HG03342 (cell line): ENCODE results near the gene HPS4.
A peak's percentile ranks its signal among the peaks of the same experiment; 100 is the strongest.
"Not testable (repeated sequence)": the region's sequence is repeated elsewhere in the genome, so short reads cannot be mapped to it uniquely, and the experiment has no call there.

Experiments used
- ATAC-seq: cut with Tn5 transposase; IDR thresholded peaks from one replicate; pipeline ENCODE4 v1.9.1; 2021; ENCODE audit warnings: mild to moderate bottlenecking, moderate library complexity; ENCODE audit not compliant: unreplicated experiment

HPS4 gene

DNA sequence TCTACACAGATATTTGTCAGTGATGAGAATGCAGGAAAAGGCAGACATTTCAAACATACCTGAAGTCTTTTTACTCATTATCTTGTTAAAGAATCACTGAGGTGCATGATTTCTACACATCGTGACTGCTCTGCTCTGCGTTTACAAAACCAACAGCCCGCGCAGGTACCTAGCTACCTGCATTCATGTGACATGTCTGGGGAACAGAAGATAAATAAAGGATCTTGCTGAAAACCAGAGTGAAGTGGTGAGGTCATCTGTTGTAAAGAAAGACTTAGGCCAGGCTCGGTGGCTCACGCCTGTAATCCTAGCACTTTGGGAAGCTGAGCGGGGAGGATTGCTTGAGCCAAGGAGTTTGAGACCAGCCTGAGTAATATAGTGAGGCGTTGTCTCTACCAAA, 38.8 kb downstream of the HPS4 start:
- no peak for ATAC-seq

GRCh38 chr22:26443901-26444690, 39.5 kb downstream of the HPS4 start:
- ATAC-seq: no peak

GRCh38 chr22:26442086-26442756, 41.4 kb downstream of the HPS4 start:
- ATAC-seq: no peak

DNA sequence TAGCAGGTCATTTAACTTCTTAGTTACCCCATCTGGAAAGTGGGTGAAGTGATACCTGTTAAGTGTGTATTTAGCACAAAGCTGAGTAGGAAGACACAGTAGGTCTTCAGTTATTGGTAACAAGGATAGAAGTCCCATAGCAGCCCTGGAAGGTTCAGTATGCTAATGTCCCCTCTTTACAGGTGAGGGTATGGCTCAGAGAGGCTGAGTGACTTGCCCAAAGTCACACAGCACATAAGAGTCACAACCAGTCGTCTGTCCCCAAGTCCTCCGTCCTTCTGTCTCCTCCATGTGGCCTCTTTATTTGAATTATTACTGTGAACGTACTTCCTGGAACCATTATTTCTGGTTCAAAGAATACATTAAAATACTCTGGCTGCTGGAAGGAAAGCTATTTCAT, 44.0 kb downstream of the HPS4 start:
- no peak for ATAC-seq

GRCh38 chr22:26438776-26439175, 44.8 kb downstream of the HPS4 start:
- ATAC-seq: not testable (repeated sequence)

DNA sequence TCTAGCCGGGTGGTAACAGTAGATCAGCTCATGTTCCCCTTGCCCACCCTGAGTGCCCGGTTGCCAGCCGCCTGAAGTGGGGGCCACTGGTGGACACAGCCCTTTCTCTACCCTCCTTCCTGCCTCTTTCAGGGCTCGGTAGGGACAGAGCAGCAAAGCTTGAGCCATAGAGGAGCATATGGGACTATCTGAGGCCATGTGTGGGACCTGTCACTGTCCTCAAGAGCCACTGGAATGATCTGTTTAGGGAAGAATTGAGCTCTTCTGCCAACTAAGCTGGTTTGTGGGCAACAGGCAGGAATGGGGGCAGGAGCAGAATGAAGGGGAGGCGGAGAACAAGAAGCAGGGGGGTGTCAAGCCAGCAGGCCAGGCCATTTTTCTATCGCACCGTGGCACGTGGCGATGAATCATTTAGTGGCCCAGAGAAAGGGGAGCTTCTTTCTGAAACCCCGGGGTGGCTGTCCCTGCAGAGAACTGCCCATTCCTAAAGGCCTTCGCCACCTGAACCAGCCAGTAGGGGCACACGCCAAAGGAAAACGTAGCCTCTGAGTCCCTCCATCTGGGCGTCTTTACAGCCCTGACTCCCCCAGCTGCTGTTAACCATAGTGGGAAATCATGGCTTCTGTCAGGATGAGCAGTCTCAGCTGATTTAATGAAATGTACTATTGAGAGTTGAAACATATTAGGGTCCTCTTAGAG, 45.7 kb downstream of the HPS4 start:
- no peak for ATAC-seq

DNA sequence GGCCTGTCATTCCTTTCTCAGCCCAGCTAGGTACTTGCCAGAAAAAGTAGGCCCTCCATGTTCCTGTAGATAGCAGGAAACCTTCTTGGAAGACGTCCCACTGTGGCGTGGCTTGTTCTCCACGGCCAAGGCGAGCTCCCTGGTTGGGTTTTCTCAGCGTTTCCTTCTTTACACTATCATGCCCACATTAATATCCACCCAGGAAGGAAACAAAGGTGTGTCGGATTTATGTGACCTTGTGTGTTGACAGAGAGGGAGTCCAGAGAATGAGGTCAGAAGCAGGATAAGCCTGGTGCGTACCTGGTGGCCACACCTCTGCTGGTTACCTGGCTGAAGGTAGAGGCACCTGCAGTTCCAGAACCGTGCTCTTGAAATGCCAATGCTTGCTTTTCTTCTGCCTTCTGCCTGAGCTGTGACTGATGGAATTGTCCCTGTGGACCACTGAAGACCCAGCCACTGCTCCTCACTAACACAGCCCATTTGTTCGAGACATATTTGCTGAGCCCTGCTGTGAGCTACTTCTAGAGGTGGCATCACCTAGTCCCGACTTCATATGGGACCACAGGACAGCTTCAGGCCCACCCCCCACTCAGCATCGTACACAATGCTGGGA, 46.6 kb downstream of the HPS4 start:
- ATAC-seq: no peak

DNA sequence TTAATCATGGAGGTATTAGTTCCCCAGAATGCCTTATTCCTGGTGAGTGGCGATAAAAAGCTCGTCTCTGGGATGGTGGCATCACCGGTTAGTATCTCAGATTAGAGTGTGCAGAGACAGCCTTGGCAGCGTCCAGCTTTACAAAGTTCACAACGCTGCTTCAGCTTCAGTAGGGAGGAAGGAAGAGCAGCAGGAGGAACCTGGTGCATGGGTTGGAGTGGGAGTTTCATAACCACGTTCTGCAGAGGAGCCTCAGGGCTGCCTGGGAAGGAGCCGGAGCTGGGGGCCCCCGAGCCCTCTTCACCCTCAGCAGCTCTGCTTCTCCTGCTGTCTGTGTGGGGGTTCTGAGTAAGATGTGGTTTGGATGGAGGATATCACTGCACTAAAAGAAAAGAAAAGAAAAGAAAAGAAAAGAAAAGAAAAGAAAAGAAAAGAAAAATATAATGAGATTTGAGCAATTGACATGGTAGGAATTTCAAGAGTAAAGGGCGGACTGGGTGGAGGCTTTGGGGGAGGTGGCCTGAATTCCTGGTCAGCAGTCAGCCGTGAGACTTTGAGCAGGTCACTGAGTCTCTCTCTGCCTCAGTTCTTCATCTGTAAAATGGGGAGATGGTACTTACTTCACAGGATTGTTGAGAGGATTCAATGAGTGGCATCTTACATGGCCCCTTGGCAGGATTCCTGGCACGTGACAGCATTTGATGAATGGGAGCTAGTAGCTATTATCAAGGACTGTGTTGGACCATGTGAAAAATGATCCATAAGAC, 48.1 kb downstream of the HPS4 start:
- ATAC-seq: no peak

DNA sequence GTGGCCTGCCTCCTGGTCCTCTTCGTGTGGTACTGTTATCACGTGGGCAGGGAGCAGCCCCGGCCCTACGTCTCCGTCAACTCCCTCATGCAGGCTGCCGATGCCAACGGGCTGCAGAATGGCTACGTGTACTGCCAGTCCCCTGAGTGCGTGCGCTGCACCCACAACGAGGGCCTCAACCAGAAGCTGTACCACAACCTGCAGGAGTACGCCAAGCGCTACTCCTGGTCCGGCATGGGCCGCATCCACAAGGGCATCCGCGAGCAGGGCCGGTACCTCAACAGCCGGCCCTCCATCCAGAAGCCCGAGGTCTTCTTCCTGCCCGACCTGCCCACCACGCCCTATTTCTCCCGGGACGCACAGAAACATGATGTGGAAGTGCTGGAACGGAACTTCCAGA, 49.8 kb downstream of the HPS4 start:
- ATAC-seq: no peak

GRCh38 chr22:26432619-26433311, 50.8 kb downstream of the HPS4 start:
- no peak for ATAC-seq

- ATAC-seq: no peak
These were observed 52.2 kb downstream of the HPS4 start for GRCh38 chr22:26431261-26431995.

DNA sequence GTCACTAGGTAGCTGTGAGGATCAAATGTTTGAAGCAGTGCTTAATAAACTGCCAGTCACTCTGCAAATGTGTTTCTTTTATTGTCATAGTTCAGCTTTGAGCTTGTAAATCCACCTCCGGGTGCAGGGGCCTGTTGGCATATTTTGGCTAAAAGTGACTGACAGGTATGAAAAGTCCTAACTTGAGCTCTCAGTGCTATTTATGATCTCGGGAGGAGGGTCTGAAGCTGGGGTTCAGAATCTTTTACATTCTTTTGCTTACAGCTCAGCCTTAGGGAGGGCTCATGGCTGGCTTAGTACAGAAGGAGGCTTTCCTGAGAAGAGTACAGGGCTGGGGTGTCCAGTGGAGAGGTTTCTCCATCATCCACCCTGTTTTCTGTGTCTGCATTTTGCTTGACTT, 53.0 kb downstream of the HPS4 start:
- ATAC-seq: no peak

- peak; percentile 5 for ATAC-seq
These were observed 53.9 kb downstream of the HPS4 start for GRCh38 chr22:26429458-26430286.

- ATAC-seq: peak; percentile 73
These were observed 54.8 kb downstream of the HPS4 start, which contains the start of gene ASPHD2 for GRCh38 chr22:26428515-26429457. TSS of gene ASPHD2 (plus strand) at chr22:26429260. CDS start at chr22:26433616, 4,356 bp downstream.

DNA sequence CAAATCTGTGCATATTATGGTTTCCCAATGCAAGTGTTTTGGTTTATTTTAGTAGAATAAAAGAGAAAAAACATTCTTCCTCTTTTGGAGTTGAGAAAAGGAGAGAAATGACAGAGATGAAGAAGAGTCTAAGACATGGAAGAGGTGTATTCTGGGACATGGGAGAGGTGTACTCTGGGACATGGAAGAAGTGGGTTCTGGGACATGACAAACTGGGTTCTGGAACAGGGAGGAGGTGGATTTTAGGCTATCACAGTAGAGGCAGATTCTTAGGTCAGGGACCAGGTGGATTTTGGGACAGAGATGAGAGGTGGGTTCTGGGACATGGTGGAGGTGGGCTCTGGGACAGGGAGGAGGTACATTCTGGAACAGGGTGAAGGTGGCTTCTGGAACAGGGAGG, 56.7 kb downstream of the HPS4 start:
- ATAC-seq: no peak

GRCh38 chr22:26418620-26419019, 65.0 kb downstream of the HPS4 start:
- no peak for ATAC-seq

GRCh38 chr22:26417406-26417805, 66.2 kb downstream of the HPS4 start:
- no peak for ATAC-seq
